NCI-H1417 treated with DMSO at 0.1 percent for 48 hours (cell line): ENCODE data around the gene NPPC.
"Not testable (repeated sequence)": the region's sequence is repeated elsewhere in the genome, so short reads cannot be mapped to it uniquely, and the experiment has no call there.

Source experiments
- DNase-seq: peaks from one replicate; lab custom pipeline; 2025; lab: John Stamatoyannopoulos, UW

The NPPC gene

GRCh38 chr2:231886071-231886681 is 40.0 kb downstream of the NPPC start:
- no peak for DNase-seq

GRCh38 chr2:231884438-231885140 is 41.6 kb downstream of the NPPC start:
- no peak for DNase-seq

- no peak for DNase-seq
Observed at GRCh38 chr2:231883468-231883881, 42.7 kb downstream of the NPPC start.

GRCh38 chr2:231882646-231883045 is 43.5 kb downstream of the NPPC start:
- DNase-seq: no peak

GRCh38 chr2:231880371-231880770 is 45.8 kb downstream of the NPPC start:
- DNase-seq: not testable (repeated sequence)

GRCh38 chr2:231879216-231879615 is 47.0 kb downstream of the NPPC start:
- no peak for DNase-seq

- DNase-seq: no peak
Observed at GRCh38 chr2:231877533-231878456, 48.4 kb downstream of the NPPC start.

GRCh38 chr2:231874944-231875343 is 51.3 kb downstream of the NPPC start:
- DNase-seq: no peak
